ENCODE data around the gene RTL3. TPM values are rescaled to one million over a fixed set of nuclear protein-coding genes. Genes with fewer than 3 reads are reported as not detected.

The RTL3 gene
- total and polyA plus RNA-seq, 2 donors (not counting 1 experiment from before 2014, with no cell fraction given) = not detected

- Histone ChIP-seq H4K20me1 (ENCODE audit: control insufficient read depth, insufficient read depth, low read length, poor library complexity, severe bottlenecking) (no peaks in the 10 kb centered on the region), H3K9ac (ENCODE audit: low read length) (no peak overlapping the region), H3K4me3 (ENCODE audit: control extremely low read depth in 1 of 5, extremely low read depth in 1 of 5, insufficient read depth in 1 of 5, low read depth in 2 of 5, low read length in 4 of 5) (no peak overlapping the region), H3K36me3 (replicated peaks in 1 of 2; ENCODE audit: control extremely low read depth in 1 of 2, control insufficient read depth in 1 of 2, extremely low read depth in 1 of 2, insufficient read depth in 2 of 2, low read length in 1 of 2) (no peaks in the 10 kb centered on the region), H3K4me1 (ENCODE audit: control insufficient read depth in 2 of 2, insufficient read depth in 2 of 2, low read length in 2 of 2) (no peaks in the 10 kb centered on the region), H3K4me2 (replicated peaks; ENCODE audit: low read depth, low read length, poor library complexity, severe bottlenecking) (no peak overlapping the region), H3K79me2 (ENCODE audit: control insufficient read depth, insufficient read depth, low read length) (no peaks in the 10 kb centered on the region), H3K27me3 (replicated peaks in 1 of 4; ENCODE audit: control extremely low read depth in 1 of 4, control insufficient read depth in 3 of 4, insufficient read depth in 4 of 4, low read length in 3 of 4) (no peaks in the 10 kb centered on the region), H3K27ac (ENCODE audit: low read length in 2 of 2) (no peak overlapping the region), H2AFZ (ENCODE audit: insufficient read depth, low read depth, low read length, poor library complexity, severe bottlenecking) (no peak overlapping the region), H3K9me3 (ENCODE audit: control extremely low read depth in 1 of 3, control insufficient read depth in 2 of 3, insufficient read depth in 1 of 3, low read length in 2 of 3) (no peaks in the 10 kb centered on the region)
- WGBS (ENCODE audit: insufficient coverage) = no CpG with 5 or more reads among the region's 1 CpG
- intact Hi-C loops (cut with micrococcal nuclease) = no loop called here
- CTCF ChIA-PET = no interaction called here
- TF ChIP-seq, protein P1, sequence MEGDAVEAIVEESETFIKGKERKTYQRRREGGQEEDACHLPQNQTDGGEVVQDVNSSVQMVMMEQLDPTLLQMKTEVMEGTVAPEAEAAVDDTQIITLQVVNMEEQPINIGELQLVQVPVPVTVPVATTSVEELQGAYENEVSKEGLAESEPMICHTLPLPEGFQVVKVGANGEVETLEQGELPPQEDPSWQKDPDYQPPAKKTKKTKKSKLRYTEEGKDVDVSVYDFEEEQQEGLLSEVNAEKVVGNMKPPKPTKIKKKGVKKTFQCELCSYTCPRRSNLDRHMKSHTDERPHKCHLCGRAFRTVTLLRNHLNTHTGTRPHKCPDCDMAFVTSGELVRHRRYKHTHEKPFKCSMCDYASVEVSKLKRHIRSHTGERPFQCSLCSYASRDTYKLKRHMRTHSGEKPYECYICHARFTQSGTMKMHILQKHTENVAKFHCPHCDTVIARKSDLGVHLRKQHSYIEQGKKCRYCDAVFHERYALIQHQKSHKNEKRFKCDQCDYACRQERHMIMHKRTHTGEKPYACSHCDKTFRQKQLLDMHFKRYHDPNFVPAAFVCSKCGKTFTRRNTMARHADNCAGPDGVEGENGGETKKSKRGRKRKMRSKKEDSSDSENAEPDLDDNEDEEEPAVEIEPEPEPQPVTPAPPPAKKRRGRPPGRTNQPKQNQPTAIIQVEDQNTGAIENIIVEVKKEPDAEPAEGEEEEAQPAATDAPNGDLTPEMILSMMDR (IDR thresholded peaks at IDR 0.05) = no peak
- no peak for TF ChIP-seq EZH2 (IDR thresholded peaks at IDR 0.05; ENCODE audit: borderline replicate concordance, insufficient read depth, low read depth, low read length, poor library complexity, severe bottlenecking)
- H3K4me1 Mint-ChIP-seq = no peaks in the 10 kb centered on the region
- H3K4me3 Mint-ChIP-seq = no peak overlapping the region
- H3K27me3 Mint-ChIP-seq = no peaks in the 10 kb centered on the region
- ATAC-seq (ENCODE audit: low read depth) (no peak), DNase-seq (no peak)
- H3K9me3 Mint-ChIP-seq (ENCODE audit: insufficient read depth) = no peaks in the 10 kb centered on the region
- POLR2A ChIA-PET = no interaction called here
- no peak overlapping the region for H3K27ac Mint-ChIP-seq
Observed at GRCh38 chrX:78622831-78623230, 36.3 kb downstream of the RTL3 start.

- Mint-ChIP-seq H3K27me3 (no peaks in the 10 kb centered on the region), H3K4me3 (no peak overlapping the region), H3K4me1 (no peaks in the 10 kb centered on the region), H3K9me3 (ENCODE audit: insufficient read depth) (no peaks in the 10 kb centered on the region), H3K27ac (no peak overlapping the region)
- H3K4me2 ChIP-seq (replicated peaks; ENCODE audit: low read depth, low read length, poor library complexity, severe bottlenecking) = no peak overlapping the region
- no peak overlapping the region for H3K27ac ChIP-seq (ENCODE audit: low read length in 2 of 2)
- H3K4me3 ChIP-seq (ENCODE audit: control extremely low read depth in 1 of 5, extremely low read depth in 1 of 5, insufficient read depth in 1 of 5, low read depth in 2 of 5, low read length in 4 of 5) = no peak overlapping the region
- H3K9me3 ChIP-seq (ENCODE audit: control extremely low read depth in 1 of 3, control insufficient read depth in 2 of 3, insufficient read depth in 1 of 3, low read length in 2 of 3) = no peaks in the 10 kb centered on the region
- no peaks in the 10 kb centered on the region for H3K79me2 ChIP-seq (ENCODE audit: control insufficient read depth, insufficient read depth, low read length)
- ChIA-PET CTCF (no interaction called here), POLR2A (no interaction called here)
- no peaks in the 10 kb centered on the region for H3K4me1 ChIP-seq (ENCODE audit: control insufficient read depth in 2 of 2, insufficient read depth in 2 of 2, low read length in 2 of 2)
- H3K9ac ChIP-seq (ENCODE audit: low read length) = no peak overlapping the region
- H3K36me3 ChIP-seq (replicated peaks in 1 of 2; ENCODE audit: control extremely low read depth in 1 of 2, control insufficient read depth in 1 of 2, extremely low read depth in 1 of 2, insufficient read depth in 2 of 2, low read length in 1 of 2) = no peaks in the 10 kb centered on the region
- no peak overlapping the region for H2AFZ ChIP-seq (ENCODE audit: insufficient read depth, low read depth, low read length, poor library complexity, severe bottlenecking)
- no peaks in the 10 kb centered on the region for H4K20me1 ChIP-seq (ENCODE audit: control insufficient read depth, insufficient read depth, low read length, poor library complexity, severe bottlenecking)
- intact Hi-C loops (cut with micrococcal nuclease) = no loop called here
- H3K27me3 ChIP-seq (replicated peaks in 1 of 4; ENCODE audit: control extremely low read depth in 1 of 4, control insufficient read depth in 3 of 4, insufficient read depth in 4 of 4, low read length in 3 of 4) = no peaks in the 10 kb centered on the region
- 90% methylated on average over 1 of the region's 3 CpGs for WGBS (ENCODE audit: insufficient coverage)
- TF ChIP-seq EZH2 (IDR thresholded peaks at IDR 0.05; ENCODE audit: borderline replicate concordance, insufficient read depth, low read depth, low read length, poor library complexity, severe bottlenecking) = no peak
- DNase-seq = no peak
- ATAC-seq (ENCODE audit: low read depth) = no peak
Observed at GRCh38 chrX:78619834-78620233, 39.3 kb downstream of the RTL3 start.
